VCaP (cell line): ENCODE results near the gene RS1.

Experiments used
- H3K27ac ChIP-seq: fragments of 450-650 bp; 2 replicates; pipeline ENCODE4 v1.5.1; 2017
- TF ChIP-seq, protein P1 (sequence below): fragments of 450-650 bp; conservative IDR thresholded peaks from 2 replicates; pipeline ENCODE4 v1.5.1; 2017; ENCODE audit warnings: mild to moderate bottlenecking, moderate library complexity

The RS1 gene

DNA sequence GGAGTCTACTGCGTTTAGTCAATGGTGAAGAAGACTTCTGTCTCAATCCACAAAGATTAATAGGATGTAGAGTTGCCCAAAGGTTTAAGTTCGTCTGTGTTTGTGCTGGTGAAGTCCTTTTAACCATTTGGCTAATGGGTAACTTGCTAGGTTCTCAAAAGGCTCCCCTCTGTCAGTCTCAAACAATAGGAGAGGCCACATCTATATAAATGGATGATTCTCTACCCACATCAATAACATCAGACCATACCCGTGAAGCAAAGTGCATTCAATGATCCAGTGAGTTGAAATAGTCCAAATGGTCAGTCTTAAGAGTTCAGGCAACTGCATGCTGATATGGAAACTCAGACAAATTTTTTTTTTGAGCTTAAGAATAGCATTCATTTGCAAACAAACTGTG, 28.1 kb downstream of the RS1 start:
- TF ChIP-seq, protein P1, sequence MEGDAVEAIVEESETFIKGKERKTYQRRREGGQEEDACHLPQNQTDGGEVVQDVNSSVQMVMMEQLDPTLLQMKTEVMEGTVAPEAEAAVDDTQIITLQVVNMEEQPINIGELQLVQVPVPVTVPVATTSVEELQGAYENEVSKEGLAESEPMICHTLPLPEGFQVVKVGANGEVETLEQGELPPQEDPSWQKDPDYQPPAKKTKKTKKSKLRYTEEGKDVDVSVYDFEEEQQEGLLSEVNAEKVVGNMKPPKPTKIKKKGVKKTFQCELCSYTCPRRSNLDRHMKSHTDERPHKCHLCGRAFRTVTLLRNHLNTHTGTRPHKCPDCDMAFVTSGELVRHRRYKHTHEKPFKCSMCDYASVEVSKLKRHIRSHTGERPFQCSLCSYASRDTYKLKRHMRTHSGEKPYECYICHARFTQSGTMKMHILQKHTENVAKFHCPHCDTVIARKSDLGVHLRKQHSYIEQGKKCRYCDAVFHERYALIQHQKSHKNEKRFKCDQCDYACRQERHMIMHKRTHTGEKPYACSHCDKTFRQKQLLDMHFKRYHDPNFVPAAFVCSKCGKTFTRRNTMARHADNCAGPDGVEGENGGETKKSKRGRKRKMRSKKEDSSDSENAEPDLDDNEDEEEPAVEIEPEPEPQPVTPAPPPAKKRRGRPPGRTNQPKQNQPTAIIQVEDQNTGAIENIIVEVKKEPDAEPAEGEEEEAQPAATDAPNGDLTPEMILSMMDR = no peak
- H3K27ac ChIP-seq = no peak overlapping the region

DNA sequence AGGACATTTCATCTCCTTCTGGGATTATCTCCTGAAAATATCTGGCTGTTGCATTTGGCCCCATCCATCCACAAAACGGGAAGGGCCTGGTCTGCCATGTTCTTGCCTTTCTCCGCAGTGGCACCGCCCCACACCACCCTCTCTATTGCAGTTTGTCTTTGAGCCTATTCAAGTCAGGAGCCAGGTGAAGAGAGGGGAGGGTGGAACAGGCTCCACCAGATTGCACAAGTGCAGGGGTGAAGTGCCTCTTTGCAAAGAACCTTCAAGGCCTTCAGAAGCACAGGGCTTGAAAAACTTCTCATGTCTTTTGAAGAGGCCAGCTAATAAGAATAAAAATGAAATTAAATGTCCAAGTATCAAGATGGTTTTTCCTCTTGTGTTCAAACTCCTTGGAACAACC, 28.7 kb downstream of the RS1 start:
- H3K27ac ChIP-seq = no peak overlapping the region
- TF ChIP-seq, protein P1 = no peak

DNA sequence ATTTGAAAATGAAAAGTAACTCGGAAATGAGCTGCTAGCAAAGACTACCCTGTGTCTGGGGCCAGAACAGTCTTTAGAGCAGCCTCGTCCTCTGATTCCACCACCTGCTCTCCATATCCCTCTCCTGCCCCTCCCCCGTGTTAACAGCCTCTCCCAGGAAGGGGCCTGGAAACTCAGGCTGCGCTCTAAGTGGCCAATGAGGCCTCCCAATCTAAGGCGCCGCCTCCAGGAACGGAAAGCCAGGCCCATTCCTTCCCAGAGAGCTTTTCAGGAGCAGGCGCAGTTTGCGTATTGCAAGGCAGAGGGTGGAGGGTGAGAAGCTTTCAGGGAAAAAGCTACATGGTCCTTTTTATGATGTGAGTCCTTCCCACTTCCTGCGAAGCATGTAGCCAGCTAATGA, 31.2 kb downstream of the RS1 start:
- TF ChIP-seq, protein P1 = no peak
- H3K27ac ChIP-seq = no peak overlapping the region

DNA sequence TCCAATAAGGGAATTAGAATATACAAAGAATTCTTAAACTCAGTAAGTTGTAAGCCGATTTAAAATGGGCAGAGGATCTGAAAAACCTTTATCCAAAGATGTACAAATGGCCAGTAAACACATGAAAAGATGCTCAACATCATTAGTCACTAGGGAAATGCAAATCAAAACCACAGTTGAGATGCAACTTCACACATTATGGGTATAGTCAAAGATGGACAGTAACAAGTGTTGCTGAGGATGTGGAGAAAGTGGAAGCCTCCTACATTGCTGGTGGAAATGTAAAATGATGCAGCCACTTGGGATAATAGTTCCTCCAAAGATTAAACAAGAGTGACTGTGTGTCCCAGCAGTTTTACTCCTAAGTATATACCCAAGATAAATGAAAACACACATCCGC, 32.6 kb downstream of the RS1 start:
- TF ChIP-seq, protein P1 = no peak

GRCh38 chrX:18638398-18638797, 33.5 kb downstream of the RS1 start:
- no peak overlapping the region for H3K27ac ChIP-seq
- TF ChIP-seq, protein P1 = no peak

More for the DNA sequence above, 32.6 kb downstream of the RS1 start:
- H3K27ac ChIP-seq = no peak overlapping the region

GRCh38 chrX:18630934-18631333, 41.0 kb downstream of the RS1 start:
- TF ChIP-seq, protein P1 = no peak

DNA sequence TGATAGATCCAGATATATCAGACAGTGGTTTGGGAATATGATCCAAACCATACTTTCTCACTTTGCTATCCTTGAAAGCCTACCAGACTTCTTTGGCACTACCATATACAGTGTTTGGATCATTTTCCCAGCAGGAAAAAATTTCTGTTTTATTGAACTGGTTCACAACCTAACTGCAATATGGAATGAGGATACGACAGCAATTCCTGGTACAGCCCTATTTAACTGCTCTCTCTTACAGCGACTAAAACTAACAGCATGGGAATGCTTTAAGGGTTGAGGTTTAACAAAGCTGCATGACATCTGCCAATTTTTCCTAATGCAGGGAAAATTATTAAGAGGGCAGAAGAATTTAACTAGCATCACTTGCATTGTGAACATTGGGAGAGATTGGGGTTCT, 47.3 kb downstream of the RS1 start:
- TF ChIP-seq, protein P1 = no peak
- H3K27ac ChIP-seq = no peak overlapping the region

More at GRCh38 chrX:18630934-18631333, 41.0 kb downstream of the RS1 start:
- H3K27ac ChIP-seq = no peak overlapping the region

- TF ChIP-seq, protein P1 = no peak
- peak overlapping the region; percentile 85 for H3K27ac ChIP-seq
Measured at GRCh38 chrX:18620349-18620748, 51.6 kb downstream of the RS1 start.
